ENCODE results near the gene MRPS17. TPM values are rescaled to one million over a fixed set of nuclear protein-coding genes. Genes with fewer than 3 reads are reported as not detected.

Gene MRPS17
- total RNA-seq, 1 donor from 2014 or later, result 28.3 TPM

DNA sequence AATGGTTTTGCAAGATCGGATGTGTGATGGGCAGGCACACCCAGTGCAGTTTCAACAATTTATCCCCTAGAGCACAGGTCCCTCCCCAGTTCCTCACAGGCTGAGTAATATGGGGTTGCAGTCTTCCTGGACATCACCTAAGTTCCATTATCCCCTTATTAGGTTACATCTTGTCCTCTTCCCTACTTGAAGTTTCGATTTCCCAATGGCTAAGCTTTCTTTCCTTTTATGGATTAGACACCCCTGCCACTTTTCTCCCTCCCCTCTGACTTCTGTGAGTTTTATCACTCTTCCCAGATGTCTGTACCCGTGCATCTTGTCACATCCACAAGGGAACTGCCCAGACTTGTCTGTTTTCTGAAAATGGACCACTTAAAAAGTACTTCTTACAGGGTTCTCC is 10.3 kb downstream of the MRPS17 start:
- peaks cover 8% of the 10 kb centered on the region for H3K4me1 Mint-ChIP-seq (ENCODE audit: low read depth)
- no peak overlapping the region for H3K27ac Mint-ChIP-seq
- no peak overlapping the region for H3K4me3 Mint-ChIP-seq (ENCODE audit: low read depth)
- no peaks in the 10 kb centered on the region for H3K9me3 Mint-ChIP-seq
- peaks cover 5% of the 10 kb centered on the region for H3K36me3 Mint-ChIP-seq (ENCODE audit: low read depth)
- no peak for DNase-seq (ENCODE audit: low spot score)
- intact Hi-C loops (cut with micrococcal nuclease), result loop anchor here (2.0 kb wide), 1 partner anchor 319 kb away; no protein-coding TSS in a partner anchor
- H3K27me3 Mint-ChIP-seq (ENCODE audit: low read depth), result no peaks in the 10 kb centered on the region

GRCh38 chr7:55963584-55964168 is 12.0 kb downstream of the MRPS17 start:
- intact Hi-C loops (cut with micrococcal nuclease), result loop anchor here (1.0 to 2.0 kb wide), 3 partner anchors 11 to 321 kb away; partner anchors contain the start of genes CCT6A and PSPH
- Mint-ChIP-seq H3K4me3 (ENCODE audit: low read depth) (peak overlapping the region; percentile 55), H3K9me3 (no peaks in the 10 kb centered on the region), H3K27me3 (ENCODE audit: low read depth) (no peaks in the 10 kb centered on the region), H3K4me1 (ENCODE audit: low read depth) (peaks cover 10% of the 10 kb centered on the region), H3K27ac (peak overlapping the region; percentile 5), H3K36me3 (ENCODE audit: low read depth) (peaks cover 4% of the 10 kb centered on the region)
- DNase-seq (ENCODE audit: low spot score), result no peak

DNA sequence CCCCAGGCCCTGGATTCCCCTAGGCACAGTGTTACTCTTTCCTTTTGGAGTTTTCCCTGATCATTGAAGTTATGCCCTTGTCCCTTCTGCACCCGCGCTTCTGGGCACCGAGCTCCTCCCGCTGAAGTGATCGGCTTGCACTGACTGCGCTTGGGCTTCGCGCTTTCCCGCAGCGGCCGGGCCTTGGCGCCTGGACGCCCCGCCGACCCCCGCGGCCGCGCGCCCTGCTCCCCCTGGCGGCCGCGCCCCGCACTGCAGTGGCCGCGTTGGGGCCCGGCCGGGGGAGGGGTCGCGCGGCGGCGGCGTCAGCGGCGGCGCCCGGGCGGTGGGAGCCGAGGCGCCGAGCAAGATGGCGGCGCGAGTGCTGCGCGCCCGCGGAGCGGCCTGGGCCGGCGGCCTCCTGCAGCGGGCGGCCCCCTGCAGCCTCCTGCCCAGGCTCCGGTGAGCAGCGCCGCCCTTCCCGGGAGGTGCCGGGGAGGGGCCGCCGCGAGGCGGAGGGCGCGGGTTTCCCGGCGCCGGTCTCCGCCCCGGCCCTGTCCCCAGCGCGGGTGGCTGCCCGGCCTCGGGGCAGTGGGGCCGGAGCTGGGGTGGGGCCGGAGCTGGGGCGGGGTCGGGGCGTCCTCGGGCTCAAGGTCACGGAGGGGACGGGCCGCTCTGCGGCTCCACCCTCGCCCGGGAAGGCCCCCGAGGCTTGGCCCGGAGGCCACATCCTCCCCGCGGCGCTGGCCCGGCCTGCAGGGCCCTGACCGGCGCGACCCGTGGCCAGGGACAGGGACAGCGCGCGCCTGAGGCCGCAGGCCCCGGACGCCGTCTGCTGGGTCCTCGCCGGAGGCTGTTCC is 12.8 kb downstream of the MRPS17 start, which contains the start of gene NIPSNAP2:
TSS of gene NIPSNAP2 (plus strand) at position 325 of the 839 bp plus-strand sequence. CDS start at position 350, 25 bp downstream.
- Mint-ChIP-seq H3K36me3 (ENCODE audit: low read depth) (peaks cover 10% of the 10 kb centered on the region), H3K4me1 (ENCODE audit: low read depth) (peaks cover 10% of the 10 kb centered on the region), H3K4me3 (ENCODE audit: low read depth) (peak within 1 kb of the TSS; percentile 86), H3K27me3 (ENCODE audit: low read depth) (no peaks in the 10 kb centered on the region), H3K27ac (peak within 1 kb of the TSS; percentile 73), H3K9me3 (no peaks in the 10 kb centered on the region)
- peak; percentile 55 for DNase-seq (ENCODE audit: low spot score)
- intact Hi-C loops (cut with micrococcal nuclease), result loop anchor here (1.0 kb wide), 2 partner anchors 12 to 87 kb away; partner anchors contain the start of genes CCT6A and PSPH

- intact Hi-C loops (cut with micrococcal nuclease), result no loop called here
- H3K4me1 Mint-ChIP-seq (ENCODE audit: low read depth), result peaks cover 10% of the 10 kb centered on the region
Measured at GRCh38 chr7:55965100-55965470, 13.4 kb downstream of the MRPS17 start.

GRCh38 chr7:55965805-55966421 is 14.2 kb downstream of the MRPS17 start:
- Mint-ChIP-seq H3K27me3 (ENCODE audit: low read depth) (no peaks in the 10 kb centered on the region), H3K9me3 (no peaks in the 10 kb centered on the region), H3K36me3 (ENCODE audit: low read depth) (peaks cover 19% of the 10 kb centered on the region), H3K27ac (no peak overlapping the region), H3K4me3 (ENCODE audit: low read depth) (peak overlapping the region; percentile 38), H3K4me1 (ENCODE audit: low read depth) (peaks cover 14% of the 10 kb centered on the region)
- intact Hi-C loops (cut with micrococcal nuclease), result no loop called here
- DNase-seq (ENCODE audit: low spot score), result no peak

More at GRCh38 chr7:55965100-55965470, 13.4 kb downstream of the MRPS17 start:
- DNase-seq (ENCODE audit: low spot score), result no peak
- peaks cover 14% of the 10 kb centered on the region for H3K36me3 Mint-ChIP-seq (ENCODE audit: low read depth)
- peak overlapping the region; percentile 86 for H3K4me3 Mint-ChIP-seq (ENCODE audit: low read depth)
- H3K27ac Mint-ChIP-seq, result peak overlapping the region; percentile 73
- no peaks in the 10 kb centered on the region for H3K27me3 Mint-ChIP-seq (ENCODE audit: low read depth)
- H3K9me3 Mint-ChIP-seq, result no peaks in the 10 kb centered on the region

DNA sequence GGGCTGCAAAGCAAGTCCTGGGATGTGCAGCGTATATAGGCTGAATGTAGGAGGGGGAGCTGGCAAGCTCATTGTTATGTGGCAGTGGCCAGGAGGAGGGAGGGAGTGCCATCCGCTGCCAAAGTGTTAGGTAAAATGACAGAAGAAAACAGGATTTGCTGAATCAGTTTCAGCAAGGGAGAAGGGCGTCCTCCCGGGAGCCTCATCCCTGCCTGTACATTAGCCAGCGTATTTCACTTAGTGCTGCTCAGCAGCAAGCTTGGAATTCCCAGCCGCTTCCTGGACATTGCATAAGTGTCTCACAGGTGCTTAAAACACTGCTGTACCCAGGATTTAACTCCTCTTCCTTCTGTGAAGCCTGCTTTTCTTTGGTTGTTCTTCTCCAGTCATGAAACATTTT is 15.2 kb downstream of the MRPS17 start:
- DNase-seq (ENCODE audit: low spot score), result no peak
- intact Hi-C loops (cut with micrococcal nuclease), result no loop called here

DNA sequence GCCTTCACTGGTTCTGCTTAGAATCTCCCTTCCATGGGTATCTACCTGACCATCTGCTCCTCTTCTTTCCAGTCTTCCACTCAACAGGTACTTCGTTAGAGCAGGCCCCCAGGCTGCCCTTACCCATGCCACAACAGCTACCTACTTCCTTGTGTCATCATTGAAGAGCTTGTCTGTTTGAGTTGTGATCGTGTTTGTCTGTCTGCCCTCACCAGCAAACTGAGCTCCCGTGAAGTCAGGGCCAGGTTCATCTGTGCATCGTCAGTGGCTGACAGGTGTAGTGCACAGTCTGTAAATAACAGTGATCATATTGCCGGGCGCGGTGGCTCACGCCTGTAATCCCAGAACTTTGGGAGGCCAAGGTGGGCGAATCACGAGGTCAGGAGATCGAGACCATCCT is 17.7 kb downstream of the MRPS17 start:
- no peak overlapping the region for H3K27ac Mint-ChIP-seq
- no peak for DNase-seq (ENCODE audit: low spot score)
- H3K4me3 Mint-ChIP-seq (ENCODE audit: low read depth), result no peak overlapping the region
- H3K36me3 Mint-ChIP-seq (ENCODE audit: low read depth), result peaks cover 21% of the 10 kb centered on the region
- H3K27me3 Mint-ChIP-seq (ENCODE audit: low read depth), result no peaks in the 10 kb centered on the region
- intact Hi-C loops (cut with micrococcal nuclease), result no loop called here
- no peaks in the 10 kb centered on the region for H3K9me3 Mint-ChIP-seq
- H3K4me1 Mint-ChIP-seq (ENCODE audit: low read depth), result peaks cover 6% of the 10 kb centered on the region

More for the DNA sequence above, 15.2 kb downstream of the MRPS17 start:
- peaks cover 14% of the 10 kb centered on the region for H3K4me1 Mint-ChIP-seq (ENCODE audit: low read depth)
- peaks cover 21% of the 10 kb centered on the region for H3K36me3 Mint-ChIP-seq (ENCODE audit: low read depth)
- no peak overlapping the region for H3K27ac Mint-ChIP-seq
- no peaks in the 10 kb centered on the region for H3K27me3 Mint-ChIP-seq (ENCODE audit: low read depth)
- no peaks in the 10 kb centered on the region for H3K9me3 Mint-ChIP-seq
- H3K4me3 Mint-ChIP-seq (ENCODE audit: low read depth), result no peak overlapping the region

DNA sequence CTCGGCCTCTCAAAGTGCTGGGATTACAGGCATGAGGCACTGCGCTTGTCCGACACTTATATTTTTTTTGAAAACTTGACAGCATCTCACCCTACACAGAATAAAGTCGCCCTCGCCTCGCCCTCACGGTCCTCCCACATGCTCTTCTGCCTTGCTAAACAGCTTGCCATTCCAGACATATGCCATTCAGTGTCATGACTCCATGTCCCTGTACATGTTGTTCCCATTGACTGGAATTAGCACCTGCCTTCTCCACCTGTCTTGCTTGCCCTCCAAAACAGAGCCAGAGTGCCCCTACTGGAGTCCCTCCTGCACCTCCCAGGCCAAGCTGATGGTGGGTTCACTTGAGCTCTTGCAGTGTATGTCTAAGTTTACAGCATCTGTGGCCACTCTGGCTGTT is 18.9 kb downstream of the MRPS17 start:
- H3K27ac Mint-ChIP-seq, result no peak overlapping the region
- H3K27me3 Mint-ChIP-seq (ENCODE audit: low read depth), result no peaks in the 10 kb centered on the region
- intact Hi-C loops (cut with micrococcal nuclease), result no loop called here
- peaks cover 6% of the 10 kb centered on the region for H3K4me1 Mint-ChIP-seq (ENCODE audit: low read depth)
- DNase-seq (ENCODE audit: low spot score), result no peak
- no peaks in the 10 kb centered on the region for H3K9me3 Mint-ChIP-seq
- H3K36me3 Mint-ChIP-seq (ENCODE audit: low read depth), result peaks cover 21% of the 10 kb centered on the region
- no peak overlapping the region for H3K4me3 Mint-ChIP-seq (ENCODE audit: low read depth)

GRCh38 chr7:55970978-55971377 is 19.3 kb downstream of the MRPS17 start:
- Mint-ChIP-seq H3K9me3 (no peaks in the 10 kb centered on the region), H3K27ac (no peak overlapping the region), H3K4me1 (ENCODE audit: low read depth) (peaks cover 6% of the 10 kb centered on the region), H3K36me3 (ENCODE audit: low read depth) (peaks cover 21% of the 10 kb centered on the region), H3K4me3 (ENCODE audit: low read depth) (no peak overlapping the region), H3K27me3 (ENCODE audit: low read depth) (no peaks in the 10 kb centered on the region)
- intact Hi-C loops (cut with micrococcal nuclease), result no loop called here
- DNase-seq (ENCODE audit: low spot score), result no peak

GRCh38 chr7:55973747-55974250 is 22.1 kb downstream of the MRPS17 start:
- intact Hi-C loops (cut with micrococcal nuclease), result no loop called here
- Mint-ChIP-seq H3K4me1 (ENCODE audit: low read depth) (peaks cover 4% of the 10 kb centered on the region), H3K27me3 (ENCODE audit: low read depth) (no peaks in the 10 kb centered on the region), H3K4me3 (ENCODE audit: low read depth) (no peak overlapping the region), H3K36me3 (ENCODE audit: low read depth) (peaks cover 25% of the 10 kb centered on the region), H3K27ac (no peak overlapping the region), H3K9me3 (no peaks in the 10 kb centered on the region)
- no peak for DNase-seq (ENCODE audit: low spot score)

DNA sequence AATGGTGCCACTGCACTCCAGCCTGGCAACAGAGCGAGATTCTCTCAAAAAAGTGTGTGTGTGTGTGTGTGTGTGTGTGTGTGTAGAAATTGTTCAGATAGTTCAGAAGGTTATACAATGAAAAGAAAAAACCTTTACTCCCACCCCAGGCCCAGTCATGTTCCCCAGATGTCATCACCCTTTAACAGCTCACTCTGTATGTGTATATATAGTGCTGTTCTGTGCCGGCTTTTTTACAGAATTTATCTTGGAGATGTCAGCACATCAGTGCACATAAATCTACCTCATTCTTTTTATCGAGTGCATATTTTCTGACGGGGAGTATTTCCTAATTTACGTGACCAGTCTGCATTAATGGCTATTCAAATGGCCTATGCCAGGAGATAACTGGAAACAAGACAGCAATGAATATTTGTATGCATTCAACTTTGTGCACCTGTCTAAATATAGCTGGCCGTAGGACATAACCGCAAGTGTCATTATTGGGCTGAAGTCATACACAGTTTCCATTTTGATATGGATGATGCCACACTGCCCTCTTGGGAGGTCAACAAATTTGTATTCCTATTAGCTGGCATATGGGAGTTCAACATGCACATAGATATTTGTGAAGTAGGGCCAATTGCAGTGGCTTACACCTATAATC is 24.4 kb downstream of the MRPS17 start:
- no peaks in the 10 kb centered on the region for H3K27me3 Mint-ChIP-seq (ENCODE audit: low read depth)
- no peak for DNase-seq (ENCODE audit: low spot score)
- H3K27ac Mint-ChIP-seq, result no peak overlapping the region
- H3K4me3 Mint-ChIP-seq (ENCODE audit: low read depth), result no peak overlapping the region
- intact Hi-C loops (cut with micrococcal nuclease), result no loop called here
- H3K36me3 Mint-ChIP-seq (ENCODE audit: low read depth), result peaks cover 34% of the 10 kb centered on the region
- H3K9me3 Mint-ChIP-seq, result no peaks in the 10 kb centered on the region
- H3K4me1 Mint-ChIP-seq (ENCODE audit: low read depth), result no peaks in the 10 kb centered on the region

DNA sequence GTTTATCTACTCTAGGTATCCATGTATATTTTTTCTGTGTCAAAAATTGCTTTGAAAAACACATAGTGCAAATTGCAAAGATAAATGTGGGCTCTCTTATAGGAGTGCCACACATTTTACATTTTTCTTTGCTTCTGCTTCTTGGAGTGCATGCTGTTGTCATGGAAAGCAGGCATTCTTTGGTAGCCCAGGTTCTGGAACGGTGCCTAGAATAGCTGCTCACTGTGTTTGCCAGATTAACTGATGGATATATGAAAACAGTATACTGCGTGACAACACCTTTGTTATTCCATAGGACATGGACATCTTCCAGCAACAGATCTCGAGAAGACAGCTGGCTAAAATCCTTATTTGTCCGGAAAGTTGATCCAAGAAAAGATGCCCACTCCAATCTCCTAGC is 26.2 kb downstream of the MRPS17 start:
- Mint-ChIP-seq H3K36me3 (ENCODE audit: low read depth) (peaks cover 37% of the 10 kb centered on the region), H3K27ac (no peak overlapping the region), H3K27me3 (ENCODE audit: low read depth) (no peaks in the 10 kb centered on the region), H3K4me3 (ENCODE audit: low read depth) (no peak overlapping the region), H3K4me1 (ENCODE audit: low read depth) (no peaks in the 10 kb centered on the region), H3K9me3 (no peaks in the 10 kb centered on the region)
- DNase-seq (ENCODE audit: low spot score), result no peak
- intact Hi-C loops (cut with micrococcal nuclease), result no loop called here
